ENCODE measurements around the gene SLC2A1. TPM values are rescaled to one million over a fixed set of nuclear protein-coding genes. Genes with fewer than 3 reads are reported as not detected.

SLC2A1 gene
- total and polyA plus RNA-seq, 10 donors, result 18.3 to 142 (median 32.4) TPM

DNA sequence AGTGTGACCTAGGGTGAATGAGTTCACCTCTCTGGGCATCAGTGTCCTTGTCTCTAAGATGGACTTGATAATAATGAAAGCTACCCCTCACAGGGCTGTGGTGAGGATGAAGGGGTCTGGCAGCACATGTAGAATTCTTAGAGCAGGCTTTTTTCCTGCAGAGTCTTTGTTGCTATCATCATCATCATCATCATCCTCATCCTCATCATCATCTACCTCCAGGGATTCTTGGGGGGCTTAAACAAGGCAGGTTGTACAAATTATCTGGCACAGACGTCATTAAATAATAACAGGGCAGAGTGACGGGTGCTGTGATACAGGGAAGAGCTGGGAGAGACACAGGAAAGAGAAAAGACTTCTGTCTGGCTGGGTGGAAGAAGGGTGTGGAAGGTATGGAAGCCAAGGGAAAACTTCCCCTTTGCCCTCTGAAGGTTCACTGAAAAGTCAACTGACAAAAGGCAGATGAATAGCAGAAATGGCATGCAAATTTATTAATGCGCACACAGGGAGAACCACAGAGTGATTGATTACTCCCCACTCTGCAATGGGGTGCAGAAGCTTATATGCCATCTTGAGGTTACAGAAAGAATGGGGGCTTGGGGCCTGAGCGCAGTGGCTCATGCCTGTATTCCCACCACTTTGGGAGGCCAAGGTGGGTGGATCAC, 17.0 kb upstream of the SLC2A1 start:
- Histone ChIP-seq H3K9me3 (no peaks in the 10 kb centered on the region), H3K27ac (no peak overlapping the region), H3K4me1 (peaks cover 0 to 9% (median 2%) of the 10 kb centered on the region in 6 donors), H3K36me3 (no peaks in the 10 kb centered on the region), H3K4me3 (no peak overlapping the region), H3K27me3 (replicated peaks in 1 of 7) (no peaks in the 10 kb centered on the region)
- no peak for DNase-seq
- WGBS, 5 donors, result 87 to 94% (median 88%) methylated on average over 4 of the region's 4 CpGs
- intact Hi-C loops (cut with DNase I; ENCODE audit: low total_unique reads), result no loop called here
- TF ChIP-seq, protein P1, sequence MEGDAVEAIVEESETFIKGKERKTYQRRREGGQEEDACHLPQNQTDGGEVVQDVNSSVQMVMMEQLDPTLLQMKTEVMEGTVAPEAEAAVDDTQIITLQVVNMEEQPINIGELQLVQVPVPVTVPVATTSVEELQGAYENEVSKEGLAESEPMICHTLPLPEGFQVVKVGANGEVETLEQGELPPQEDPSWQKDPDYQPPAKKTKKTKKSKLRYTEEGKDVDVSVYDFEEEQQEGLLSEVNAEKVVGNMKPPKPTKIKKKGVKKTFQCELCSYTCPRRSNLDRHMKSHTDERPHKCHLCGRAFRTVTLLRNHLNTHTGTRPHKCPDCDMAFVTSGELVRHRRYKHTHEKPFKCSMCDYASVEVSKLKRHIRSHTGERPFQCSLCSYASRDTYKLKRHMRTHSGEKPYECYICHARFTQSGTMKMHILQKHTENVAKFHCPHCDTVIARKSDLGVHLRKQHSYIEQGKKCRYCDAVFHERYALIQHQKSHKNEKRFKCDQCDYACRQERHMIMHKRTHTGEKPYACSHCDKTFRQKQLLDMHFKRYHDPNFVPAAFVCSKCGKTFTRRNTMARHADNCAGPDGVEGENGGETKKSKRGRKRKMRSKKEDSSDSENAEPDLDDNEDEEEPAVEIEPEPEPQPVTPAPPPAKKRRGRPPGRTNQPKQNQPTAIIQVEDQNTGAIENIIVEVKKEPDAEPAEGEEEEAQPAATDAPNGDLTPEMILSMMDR (IDR thresholded peaks at IDR 0.05 in 8 of 11, conservative IDR thresholded peaks at IDR 0.05 in 3 of 11), result no peak
- no peak for TF ChIP-seq POLR2AphosphoS5 (IDR thresholded peaks at IDR 0.05)
- no peak for TF ChIP-seq POLR2A (IDR thresholded peaks at IDR 0.05)

DNA sequence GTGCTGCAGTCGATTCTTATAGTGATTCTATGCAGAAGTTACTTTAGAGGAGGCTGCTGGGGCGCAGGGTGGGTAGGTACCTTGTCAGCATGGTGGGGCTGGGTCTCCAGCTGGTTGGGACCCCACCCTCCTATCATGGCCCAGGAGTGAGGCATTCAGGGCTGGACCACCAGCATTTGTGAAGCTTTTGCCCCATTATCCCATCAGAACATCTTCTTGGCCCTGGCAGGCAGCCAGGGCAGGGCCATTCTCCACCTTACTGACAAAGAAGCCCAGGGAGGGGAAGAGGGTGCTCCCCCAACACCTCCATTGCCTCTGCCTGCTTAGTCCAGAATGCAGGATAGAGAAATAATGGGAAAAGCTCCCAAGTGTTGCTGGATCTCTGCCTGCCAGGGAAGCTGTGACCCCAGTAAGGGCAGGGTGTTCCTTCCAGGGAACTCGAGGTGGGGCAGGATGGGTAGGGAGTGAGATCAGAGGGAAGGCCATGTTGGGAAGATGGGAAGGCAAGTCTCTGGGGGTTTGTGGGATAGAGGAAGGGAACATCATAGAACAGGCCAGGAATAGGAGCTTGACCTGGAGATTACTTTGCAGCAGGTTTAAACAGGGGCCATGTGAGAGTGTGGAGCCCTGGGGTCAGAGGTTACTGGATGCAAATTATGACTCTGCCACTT, 16.2 kb upstream of the SLC2A1 start:
- WGBS, 5 donors, result 76 to 89% (median 78%) methylated on average over 3 of the region's 3 CpGs
- DNase-seq, result peak; percentile 31
- H3K27ac ChIP-seq, result no peak overlapping the region
- intact Hi-C loops (cut with DNase I; ENCODE audit: low total_unique reads), result no loop called here
- H3K4me3 ChIP-seq, result no peak overlapping the region
- no peaks in the 10 kb centered on the region for H3K27me3 ChIP-seq (replicated peaks in 1 of 7)
- no peaks in the 10 kb centered on the region for H3K9me3 ChIP-seq
- H3K36me3 ChIP-seq, result no peaks in the 10 kb centered on the region
- peaks cover 0 to 1% (median 0%) of the 10 kb centered on the region in 6 donors for H3K4me1 ChIP-seq
- TF ChIP-seq POLR2AphosphoS5 (IDR thresholded peaks at IDR 0.05) (no peak), POLR2A (IDR thresholded peaks at IDR 0.05) (no peak)
- TF ChIP-seq, protein P1 (IDR thresholded peaks at IDR 0.05 in 8 of 11, conservative IDR thresholded peaks at IDR 0.05 in 3 of 11), result no peak

GRCh38 chr1:42973799-42974198, 15.1 kb upstream of the SLC2A1 start:
- no peaks in the 10 kb centered on the region for H3K36me3 ChIP-seq
- intact Hi-C loops (cut with DNase I; ENCODE audit: low total_unique reads), result no loop called here
- H3K9me3 ChIP-seq, result no peaks in the 10 kb centered on the region
- no peaks in the 10 kb centered on the region for H3K4me1 ChIP-seq
- no peak overlapping the region for H3K4me3 ChIP-seq
- DNase-seq, result peak; percentile 25
- no peaks in the 10 kb centered on the region for H3K27me3 ChIP-seq (replicated peaks in 1 of 7)
- TF ChIP-seq POLR2AphosphoS5 (IDR thresholded peaks at IDR 0.05) (no peak), POLR2A (IDR thresholded peaks at IDR 0.05) (no peak)
- TF ChIP-seq, protein P1 (IDR thresholded peaks at IDR 0.05 in 8 of 11, conservative IDR thresholded peaks at IDR 0.05 in 3 of 11), result no peak
- 90 to 96% (median 93%) methylated on average over 3 of the region's 3 CpGs for WGBS, 5 donors
- H3K27ac ChIP-seq, result no peak overlapping the region

- intact Hi-C loops (cut with DNase I; ENCODE audit: low total_unique reads), result no loop called here
- H3K27ac ChIP-seq, result no peak overlapping the region
- peak; percentile 63 for DNase-seq
- H3K9me3 ChIP-seq, result no peaks in the 10 kb centered on the region
- 73 to 84% (median 82%) methylated on average over 11 of the region's 11 CpGs for WGBS, 5 donors
- TF ChIP-seq, protein P1 (IDR thresholded peaks at IDR 0.05 in 8 of 11, conservative IDR thresholded peaks at IDR 0.05 in 3 of 11), result no peak
- no peak for TF ChIP-seq POLR2A (IDR thresholded peaks at IDR 0.05)
- TF ChIP-seq POLR2AphosphoS5 (IDR thresholded peaks at IDR 0.05), result no peak
- no peaks in the 10 kb centered on the region for H3K27me3 ChIP-seq (replicated peaks in 1 of 7)
- H3K36me3 ChIP-seq, result no peaks in the 10 kb centered on the region
- no peaks in the 10 kb centered on the region for H3K4me1 ChIP-seq
- H3K4me3 ChIP-seq, result no peak overlapping the region
Measured at GRCh38 chr1:42973286-42973685, 14.6 kb upstream of the SLC2A1 start.
